ENCODE measurements around the gene RAD51B.

GRCh38 chr14:68513838-68514607 is 694.4 kb downstream of the RAD51B start:
- TF ChIP-seq, protein P1, sequence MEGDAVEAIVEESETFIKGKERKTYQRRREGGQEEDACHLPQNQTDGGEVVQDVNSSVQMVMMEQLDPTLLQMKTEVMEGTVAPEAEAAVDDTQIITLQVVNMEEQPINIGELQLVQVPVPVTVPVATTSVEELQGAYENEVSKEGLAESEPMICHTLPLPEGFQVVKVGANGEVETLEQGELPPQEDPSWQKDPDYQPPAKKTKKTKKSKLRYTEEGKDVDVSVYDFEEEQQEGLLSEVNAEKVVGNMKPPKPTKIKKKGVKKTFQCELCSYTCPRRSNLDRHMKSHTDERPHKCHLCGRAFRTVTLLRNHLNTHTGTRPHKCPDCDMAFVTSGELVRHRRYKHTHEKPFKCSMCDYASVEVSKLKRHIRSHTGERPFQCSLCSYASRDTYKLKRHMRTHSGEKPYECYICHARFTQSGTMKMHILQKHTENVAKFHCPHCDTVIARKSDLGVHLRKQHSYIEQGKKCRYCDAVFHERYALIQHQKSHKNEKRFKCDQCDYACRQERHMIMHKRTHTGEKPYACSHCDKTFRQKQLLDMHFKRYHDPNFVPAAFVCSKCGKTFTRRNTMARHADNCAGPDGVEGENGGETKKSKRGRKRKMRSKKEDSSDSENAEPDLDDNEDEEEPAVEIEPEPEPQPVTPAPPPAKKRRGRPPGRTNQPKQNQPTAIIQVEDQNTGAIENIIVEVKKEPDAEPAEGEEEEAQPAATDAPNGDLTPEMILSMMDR (IDR thresholded peaks at IDR 0.05) = no peak
- no peak for TF ChIP-seq POLR2A (IDR thresholded peaks at IDR 0.05)
